H9 (cell line): ENCODE data around the gene CDC6. TPM values are rescaled to one million over a fixed set of nuclear protein-coding genes. Genes with fewer than 3 reads are reported as not detected.
A peak's percentile ranks its signal among the peaks of the same experiment; 100 is the strongest.

Experiments used
- DNase-seq: peaks from one replicate; pipeline ENCODE4 v3.0.0-alpha.2; 2017
- H2AFZ ChIP-seq: one replicate; pipeline ENCODE4 v1.6.1; 2013; ENCODE audit warnings: mild to moderate bottlenecking, low read length, control low read depth, moderate library complexity
- H2AK5ac ChIP-seq: 2 replicates; pipeline ENCODE4 v1.6.1; 2013; ENCODE audit warnings: low read length, control low read depth, mixed read lengths; ENCODE audit not compliant: insufficient read length
- H2BK120ac ChIP-seq: one replicate; pipeline ENCODE4 v1.6.1; 2013; ENCODE audit warnings: low read depth, mild to moderate bottlenecking, low read length, control low read depth, inconsistent platforms; ENCODE audit not compliant: poor library complexity, severe bottlenecking
- H2BK12ac ChIP-seq: 2 replicates; pipeline ENCODE4 v1.6.1; 2013; ENCODE audit warnings: low read length, control low read depth, mixed read lengths, low read depth; ENCODE audit not compliant: insufficient read length
- H2BK15ac ChIP-seq: 2 replicates; pipeline ENCODE4 v1.6.1; 2013; ENCODE audit warnings: low read depth, low read length, control low read depth
- H2BK20ac ChIP-seq: one replicate; pipeline ENCODE4 v1.6.1; 2013; ENCODE audit warnings: low read depth, mild to moderate bottlenecking, low read length, control low read depth, inconsistent platforms; ENCODE audit not compliant: poor library complexity, severe bottlenecking
- H2BK5ac ChIP-seq: 2 replicates; pipeline ENCODE4 v1.6.1; 2013; ENCODE audit warnings: low read length, control low read depth, mixed read lengths; ENCODE audit not compliant: insufficient read length
- H3K14ac ChIP-seq: 2 replicates; pipeline ENCODE4 v1.6.1; 2013; ENCODE audit warnings: low read length, control low read depth; ENCODE audit not compliant: insufficient read depth
- H3K18ac ChIP-seq: 2 replicates; pipeline ENCODE4 v1.6.1; 2013; ENCODE audit warnings: low read depth, mild to moderate bottlenecking, mixed read lengths, low read length, control low read depth; ENCODE audit not compliant: insufficient read length
- H3K23ac ChIP-seq: 2 replicates; pipeline ENCODE4 v1.6.1; 2013; ENCODE audit warnings: low read length, control low read depth, mixed read lengths, low read depth; ENCODE audit not compliant: insufficient read length
- H3K23me2 ChIP-seq: 2 replicates; pipeline ENCODE4 v1.6.1; 2013; ENCODE audit warnings: low read depth, mild to moderate bottlenecking, mixed read lengths, low read length, control low read depth; ENCODE audit not compliant: insufficient read length, poor library complexity, severe bottlenecking
- H3K27ac ChIP-seq: 2 replicates; pipeline ENCODE4 v1.5.1; 2013; ENCODE audit warnings: low read length, control low read depth, mixed read lengths, low read depth; ENCODE audit not compliant: insufficient read length
- H3K27me3 ChIP-seq: 2 replicates; pipeline ENCODE4 v1.6.1; 2013; ENCODE audit warnings: low read length, control low read depth, inconsistent platforms; ENCODE audit not compliant: insufficient read depth
- H3K4ac ChIP-seq: 2 replicates; pipeline ENCODE4 v1.6.1; 2013; ENCODE audit warnings: low read depth, mild to moderate bottlenecking, control low read depth, inconsistent platforms, low read length, moderate library complexity
- H3K4me1 ChIP-seq: 2 replicates; pipeline ENCODE4 v1.6.1; 2013; ENCODE audit warnings: low read length, control low read depth, inconsistent platforms; ENCODE audit not compliant: insufficient read depth
- H3K4me2 ChIP-seq: 2 replicates; pipeline ENCODE4 v1.6.1; 2013; ENCODE audit warnings: low read length, control low read depth, mixed read lengths; ENCODE audit not compliant: insufficient read length, insufficient read depth
- H3K56ac ChIP-seq: 2 replicates; pipeline ENCODE4 v1.6.1; 2013; ENCODE audit warnings: low read depth, mild to moderate bottlenecking, mixed read lengths, low read length, control low read depth; ENCODE audit not compliant: insufficient read length
- H3K79me1 ChIP-seq: 2 replicates; pipeline ENCODE4 v1.6.1; 2013; ENCODE audit warnings: low read depth, mild to moderate bottlenecking, moderate library complexity, low read length, control low read depth, inconsistent platforms; ENCODE audit not compliant: insufficient read depth, poor library complexity, severe bottlenecking
- H3K79me2 ChIP-seq: 2 replicates; pipeline ENCODE4 v1.6.1; 2013; ENCODE audit warnings: low read length, control low read depth, inconsistent platforms; ENCODE audit not compliant: insufficient read depth
- H3K9ac ChIP-seq: 2 replicates; pipeline ENCODE4 v1.6.1; 2013; ENCODE audit warnings: low read length, control low read depth, mixed read lengths; ENCODE audit not compliant: insufficient read length; ENCODE audit errors: extremely low read depth
- H3K9me3 ChIP-seq: one replicate; pipeline ENCODE4 v1.6.1; 2013; ENCODE audit warnings: low read depth, low read length, inconsistent platforms; ENCODE audit not compliant: control insufficient read depth
- H3T11ph ChIP-seq: one replicate; pipeline ENCODE4 v1.6.1; 2013; ENCODE audit warnings: mild to moderate bottlenecking, low read length, control low read depth, inconsistent platforms
- H4K20me1 ChIP-seq: one replicate; pipeline ENCODE4 v1.6.1; 2013; ENCODE audit not compliant: control insufficient read depth, insufficient read length, insufficient read depth
- H4K5ac ChIP-seq: 2 replicates; pipeline ENCODE4 v1.6.1; 2013; ENCODE audit warnings: low read depth, mild to moderate bottlenecking, mixed read lengths, low read length, control low read depth; ENCODE audit not compliant: insufficient read length
- H4K8ac ChIP-seq: replicated peaks from 2 replicates; pipeline ENCODE4 v1.6.1; 2013; ENCODE audit warnings: low read length, control low read depth, mixed read lengths, low read depth; ENCODE audit not compliant: insufficient read length
- H4K91ac ChIP-seq: 2 replicates; pipeline ENCODE4 v1.6.1; 2013; ENCODE audit warnings: low read depth, mild to moderate bottlenecking, moderate library complexity, mixed read lengths, low read length, control low read depth; ENCODE audit not compliant: insufficient read length
- H3K27ac Mint-ChIP-seq, 3 experiments: 2 replicates in 2 of 3; 3 replicates in 1 of 3; pipeline ENCODE4 v1.8.0; 2020 to 2021; ENCODE audit warnings: mixed read lengths in 3 of 3, mild to moderate bottlenecking in 1 of 3, moderate library complexity in 1 of 3
- H3K27me3 Mint-ChIP-seq: 2 replicates; pipeline ENCODE4 v1.8.0; 2021; ENCODE audit warnings: low read depth, mild to moderate bottlenecking, moderate library complexity, mixed read lengths
- H3K36me3 Mint-ChIP-seq, 3 experiments: 2 replicates in 2 of 3; 3 replicates in 1 of 3; pipeline ENCODE4 v1.8.0; 2020 to 2021; ENCODE audit warnings: low read depth in 3 of 3, mixed read lengths in 3 of 3; ENCODE audit not compliant: insufficient read depth in 1 of 3
- H3K4me1 Mint-ChIP-seq, 2 experiments: 2 replicates each; pipeline ENCODE4 v1.8.0; 2020; ENCODE audit warnings: mixed read lengths in 2 of 2
- H3K4me3 Mint-ChIP-seq, 2 experiments: 2 replicates in 1 of 2; 3 replicates in 1 of 2; pipeline ENCODE4 v1.8.0; 2020 to 2021; ENCODE audit warnings: mild to moderate bottlenecking in 2 of 2, mixed read lengths in 2 of 2, moderate library complexity in 1 of 2
- H3K9me3 Mint-ChIP-seq, 2 experiments: 2 replicates in 1 of 2; 3 replicates in 1 of 2; pipeline ENCODE4 v1.8.0; 2020; ENCODE audit warnings: mild to moderate bottlenecking in 2 of 2, mixed read lengths in 2 of 2, moderate library complexity in 1 of 2
- CTCF ChIP-seq: fragments of 200-600 bp; sonication (generic); conservative IDR thresholded peaks from 3 replicates; pipeline ENCODE4 v1.8.0; 2021; ENCODE audit warnings: antibody characterized with exemption, mild to moderate bottlenecking
- WGBS: extraction: QIAGEN DNeasy Blood & Tissue Kit; methylation state at CpG from one replicate; pipeline ENCODE4 v1.1.7; 2013; ENCODE audit warnings: missing lambda C conversion rate, low lambda C conversion rate, mixed read lengths; ENCODE audit not compliant: insufficient read length; ENCODE audit errors: extremely low coverage; 5-methylcytosine and 5-hydroxymethylcytosine counted together
- total RNA-seq: library from RNA; stranded (reverse); gene quantifications from 2 replicates; pipeline ENCODE4 v1.2.1, GENCODE V29; 2021

CDC6 gene
- total RNA-seq, 1 experiment from 2014 or later = 131 TPM

- DNase-seq = no peak
- Histone ChIP-seq H2BK12ac (no peak overlapping the region), H4K8ac (no peak overlapping the region), H2BK15ac (no peak overlapping the region), H3K23me2 (no peaks in the 10 kb centered on the region), H3T11ph (no peak overlapping the region), H3K9ac (no peak overlapping the region), H3K79me2 (no peaks in the 10 kb centered on the region), H3K4me2 (no peak overlapping the region), H3K14ac (no peak overlapping the region), H3K18ac (no peak overlapping the region), H2AFZ (no peak overlapping the region), H2BK120ac (no peak overlapping the region), H3K4me1 (no peaks in the 10 kb centered on the region; the same call in 1 of the 2 replicates), H3K9me3 (no peaks in the 10 kb centered on the region), H3K4ac (no peak overlapping the region), H3K27ac (no peak overlapping the region), H3K23ac (no peak overlapping the region), H2AK5ac (no peak overlapping the region), H3K79me1 (no peaks in the 10 kb centered on the region), H4K5ac (no peak overlapping the region), H4K91ac (no peak overlapping the region), H2BK20ac (no peak overlapping the region), H4K20me1 (no peaks in the 10 kb centered on the region), H2BK5ac (no peak overlapping the region), H3K27me3 (no peaks in the 10 kb centered on the region; the same call in 1 of the 2 replicates), H3K56ac (no peak overlapping the region)
- no CpG with 5 or more reads among the region's 9 CpGs for WGBS
- Mint-ChIP-seq H3K27me3 (peaks cover 45% of the 10 kb centered on the region), H3K4me1 (peaks cover 48 to 55% of the 10 kb centered on the region in 2 experiments), H3K4me3 (peak overlapping the region in 1 of 2 experiments; percentile 47; a peak in 1 of 5 replicates), H3K27ac (no peak overlapping the region), H3K36me3 (peaks cover 20 to 33% (median 31%) of the 10 kb centered on the region in 3 experiments), H3K9me3 (no peaks in the 10 kb centered on the region)
- no peak for TF ChIP-seq CTCF
Measured at GRCh38 chr17:40352779-40353394, 65.2 kb downstream of the CDC6 start.

Other genes with a start within 250 kb of the CDC6 start
- gene MED24, start 233.5 kb upstream of the CDC6 start, total RNA-seq = 104 and 105 TPM in 2 replicates
- gene THRA, start 224.9 kb upstream of the CDC6 start, total RNA-seq = 9.8 and 10.1 TPM in 2 replicates
- 8.6 and 8.7 TPM in 2 replicates for gene NR1D1, start 187.3 kb upstream of the CDC6 start, total RNA-seq
- gene MSL1, start 165.9 kb upstream of the CDC6 start, total RNA-seq = 101 and 105 TPM in 2 replicates
- gene CASC3, start 147.3 kb upstream of the CDC6 start, total RNA-seq = 123 and 137 TPM in 2 replicates
- gene RAPGEFL1, start 110.4 kb upstream of the CDC6 start, total RNA-seq = 23.6 and 24.8 TPM in 2 replicates
- 22.2 and 24.2 TPM in 2 replicates for gene WIPF2, start 68.6 kb upstream of the CDC6 start, total RNA-seq
- 16.7 and 17.6 TPM in 2 replicates for gene RARA, start 21.3 kb downstream of the CDC6 start, total RNA-seq
- gene GJD3, start 76.9 kb downstream of the CDC6 start, total RNA-seq = not detected in 2 replicates
- gene TOP2A, start 130.0 kb downstream of the CDC6 start, total RNA-seq = 230 TPM in 2 replicates
- 49.9 and 51.1 TPM in 2 replicates for gene IGFBP4, start 155.6 kb downstream of the CDC6 start, total RNA-seq
- 0.55 and 0.59 TPM in 2 replicates for gene TNS4, start 213.7 kb downstream of the CDC6 start, total RNA-seq